Measurements from ENCODE around the gene CCND1.

DNA sequence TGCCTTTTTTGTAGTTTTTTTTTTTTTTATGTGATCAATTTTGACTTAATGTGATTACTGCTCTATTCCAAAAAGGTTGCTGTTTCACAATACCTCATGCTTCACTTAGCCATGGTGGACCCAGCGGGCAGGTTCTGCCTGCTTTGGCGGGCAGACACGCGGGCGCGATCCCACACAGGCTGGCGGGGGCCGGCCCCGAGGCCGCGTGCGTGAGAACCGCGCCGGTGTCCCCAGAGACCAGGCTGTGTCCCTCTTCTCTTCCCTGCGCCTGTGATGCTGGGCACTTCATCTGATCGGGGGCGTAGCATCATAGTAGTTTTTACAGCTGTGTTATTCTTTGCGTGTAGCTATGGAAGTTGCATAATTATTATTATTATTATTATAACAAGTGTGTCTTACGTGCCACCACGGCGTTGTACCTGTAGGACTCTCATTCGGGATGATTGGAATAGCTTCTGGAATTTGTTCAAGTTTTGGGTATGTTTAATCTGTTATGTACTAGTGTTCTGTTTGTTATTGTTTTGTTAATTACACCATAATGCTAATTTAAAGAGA lies 12.5 kb downstream of the CCND1 start:
- no peak for TF ChIP-seq TAF1 (IDR thresholded peaks at IDR 0.05; ENCODE audit: low read depth)
- TF ChIP-seq, protein P1, sequence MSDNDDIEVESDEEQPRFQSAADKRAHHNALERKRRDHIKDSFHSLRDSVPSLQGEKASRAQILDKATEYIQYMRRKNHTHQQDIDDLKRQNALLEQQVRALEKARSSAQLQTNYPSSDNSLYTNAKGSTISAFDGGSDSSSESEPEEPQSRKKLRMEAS (IDR thresholded peaks at IDR 0.05) = no peak
- TF ChIP-seq CEBPB (IDR thresholded peaks at IDR 0.05) = no peak
- TF ChIP-seq EP300 (IDR thresholded peaks at IDR 0.05; ENCODE audit: borderline replicate concordance) = no peak
- TF ChIP-seq NFIC (IDR thresholded peaks at IDR 0.05) = no peak
- no peak for TF ChIP-seq CREB1 (IDR thresholded peaks at IDR 0.05; ENCODE audit: low read depth)
- TF ChIP-seq YY1 (IDR thresholded peaks at IDR 0.05; ENCODE audit: low read depth) = no peak
- TF ChIP-seq ZBTB7A (IDR thresholded peaks at IDR 0.05; ENCODE audit: low read depth) = no peak
- no peak for TF ChIP-seq RAD21 (IDR thresholded peaks at IDR 0.05; ENCODE audit: low read depth)

Data from Ishikawa (cell line).